Dendritic cell treated with granulocyte-macrophage colony-stimulating factor and Interleukin-4, amounts not matched to agents 40 ng/mL and 50 ng/mL, for 4 days (primary cell): ENCODE results near the gene IGFBP5.
A peak's percentile ranks its signal among the peaks of the same experiment; 100 is the strongest.

Experiments
- H3K27ac Mint-ChIP-seq: one replicate; pipeline ENCODE4 v1.8.0; 2022; ENCODE audit warnings: mild to moderate bottlenecking, mixed read lengths
- H3K27me3 Mint-ChIP-seq: one replicate; pipeline ENCODE4 v1.8.0; 2022; ENCODE audit warnings: mild to moderate bottlenecking, mixed read lengths
- H3K36me3 Mint-ChIP-seq: one replicate; pipeline ENCODE4 v1.8.0; 2022; ENCODE audit warnings: low read depth, mixed read lengths
- H3K4me1 Mint-ChIP-seq: one replicate; pipeline ENCODE4 v1.8.0; 2022; ENCODE audit warnings: low read depth, mixed read lengths
- H3K4me3 Mint-ChIP-seq: one replicate; pipeline ENCODE4 v1.8.0; 2022; ENCODE audit warnings: mild to moderate bottlenecking, moderate library complexity, mixed read lengths
- H3K9me3 Mint-ChIP-seq: one replicate; pipeline ENCODE4 v1.8.0; 2022; ENCODE audit warnings: mixed read lengths
- intact Hi-C: fragments of 100-400 bp; cut with micrococcal nuclease; formaldehyde crosslinking; loops from one replicate; pipeline ENCODE4 v1.15.0; 2022

Gene IGFBP5

DNA sequence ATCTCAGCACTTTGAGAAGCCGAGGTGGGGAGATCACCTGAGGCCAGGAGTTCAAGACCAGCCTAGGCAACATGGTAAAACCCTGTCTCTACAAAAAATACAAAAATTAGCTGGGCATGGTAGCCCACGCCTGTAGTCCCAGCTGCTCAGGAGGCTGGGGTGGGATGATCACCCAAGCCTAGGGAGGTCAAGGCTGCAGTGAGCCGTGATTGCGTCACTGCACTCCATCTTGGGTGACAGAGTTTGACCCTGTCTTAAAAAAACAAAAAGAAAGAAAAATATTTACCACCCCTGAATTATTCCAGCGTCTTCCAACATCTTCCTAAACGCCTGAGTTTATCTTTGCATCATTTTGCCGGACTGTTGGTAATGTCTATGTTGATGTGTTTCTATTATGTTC, 6.2 kb upstream of the IGFBP5 start:
- H3K4me3 Mint-ChIP-seq = no peak overlapping the region
- no peaks in the 10 kb centered on the region for H3K36me3 Mint-ChIP-seq
- peaks cover 21% of the 10 kb centered on the region for H3K27me3 Mint-ChIP-seq
- no peak overlapping the region for H3K27ac Mint-ChIP-seq
- H3K9me3 Mint-ChIP-seq = no peaks in the 10 kb centered on the region
- intact Hi-C loops = no loop called here
- H3K4me1 Mint-ChIP-seq = no peaks in the 10 kb centered on the region

- H3K36me3 Mint-ChIP-seq = no peaks in the 10 kb centered on the region
- H3K27ac Mint-ChIP-seq = no peak overlapping the region
- H3K9me3 Mint-ChIP-seq = no peaks in the 10 kb centered on the region
- intact Hi-C loops = no loop called here
- no peaks in the 10 kb centered on the region for H3K4me1 Mint-ChIP-seq
- no peak overlapping the region for H3K4me3 Mint-ChIP-seq
- peaks cover 29% of the 10 kb centered on the region for H3K27me3 Mint-ChIP-seq
These were observed 5.4 kb upstream of the IGFBP5 start for GRCh38 chr2:216700781-216701180.

GRCh38 chr2:216700088-216700567, 4.8 kb upstream of the IGFBP5 start:
- no peaks in the 10 kb centered on the region for H3K4me1 Mint-ChIP-seq
- H3K27me3 Mint-ChIP-seq = peaks cover 35% of the 10 kb centered on the region
- H3K27ac Mint-ChIP-seq = no peak overlapping the region
- intact Hi-C loops = no loop called here
- no peaks in the 10 kb centered on the region for H3K36me3 Mint-ChIP-seq
- H3K4me3 Mint-ChIP-seq = no peak overlapping the region
- H3K9me3 Mint-ChIP-seq = no peaks in the 10 kb centered on the region

- H3K4me3 Mint-ChIP-seq = no peak overlapping the region
- H3K4me1 Mint-ChIP-seq = peaks cover 10% of the 10 kb centered on the region
- no peak overlapping the region for H3K27ac Mint-ChIP-seq
- peaks cover 48% of the 10 kb centered on the region for H3K27me3 Mint-ChIP-seq
- no peaks in the 10 kb centered on the region for H3K9me3 Mint-ChIP-seq
- H3K36me3 Mint-ChIP-seq = no peaks in the 10 kb centered on the region
- intact Hi-C loops = loop anchor here (1.0 to 2.0 kb wide), 2 partner anchors 468 to 811 kb away; no protein-coding TSS in a partner anchor
These were observed 3.5 kb upstream of the IGFBP5 start for GRCh38 chr2:216698895-216699294.

DNA sequence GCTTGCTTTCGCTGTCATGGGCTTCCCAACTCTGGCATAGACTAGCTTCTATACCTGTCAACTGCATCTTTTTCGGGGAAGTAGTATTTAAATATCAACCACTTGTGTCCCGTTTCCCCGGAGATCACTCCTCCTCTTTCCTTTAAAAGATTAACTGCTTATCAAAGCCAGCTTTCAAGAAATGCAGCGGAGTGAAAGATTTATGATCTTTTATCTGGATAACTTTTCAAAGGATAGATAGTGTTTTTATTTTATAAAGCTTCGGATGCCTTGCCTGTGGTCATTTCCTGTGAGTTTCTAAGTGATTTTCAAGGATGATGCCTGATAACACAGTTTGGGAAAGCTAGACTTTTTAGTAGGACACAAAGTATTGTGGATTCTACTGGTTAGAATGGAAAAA, 2.9 kb upstream of the IGFBP5 start:
- peaks cover 53% of the 10 kb centered on the region for H3K27me3 Mint-ChIP-seq
- no peaks in the 10 kb centered on the region for H3K36me3 Mint-ChIP-seq
- peaks cover 15% of the 10 kb centered on the region for H3K4me1 Mint-ChIP-seq
- H3K9me3 Mint-ChIP-seq = no peaks in the 10 kb centered on the region
- H3K27ac Mint-ChIP-seq = no peak overlapping the region
- no peak overlapping the region for H3K4me3 Mint-ChIP-seq
- intact Hi-C loops = loop anchor here (2.0 kb wide), 1 partner anchor 469 kb away; no protein-coding TSS in a partner anchor

DNA sequence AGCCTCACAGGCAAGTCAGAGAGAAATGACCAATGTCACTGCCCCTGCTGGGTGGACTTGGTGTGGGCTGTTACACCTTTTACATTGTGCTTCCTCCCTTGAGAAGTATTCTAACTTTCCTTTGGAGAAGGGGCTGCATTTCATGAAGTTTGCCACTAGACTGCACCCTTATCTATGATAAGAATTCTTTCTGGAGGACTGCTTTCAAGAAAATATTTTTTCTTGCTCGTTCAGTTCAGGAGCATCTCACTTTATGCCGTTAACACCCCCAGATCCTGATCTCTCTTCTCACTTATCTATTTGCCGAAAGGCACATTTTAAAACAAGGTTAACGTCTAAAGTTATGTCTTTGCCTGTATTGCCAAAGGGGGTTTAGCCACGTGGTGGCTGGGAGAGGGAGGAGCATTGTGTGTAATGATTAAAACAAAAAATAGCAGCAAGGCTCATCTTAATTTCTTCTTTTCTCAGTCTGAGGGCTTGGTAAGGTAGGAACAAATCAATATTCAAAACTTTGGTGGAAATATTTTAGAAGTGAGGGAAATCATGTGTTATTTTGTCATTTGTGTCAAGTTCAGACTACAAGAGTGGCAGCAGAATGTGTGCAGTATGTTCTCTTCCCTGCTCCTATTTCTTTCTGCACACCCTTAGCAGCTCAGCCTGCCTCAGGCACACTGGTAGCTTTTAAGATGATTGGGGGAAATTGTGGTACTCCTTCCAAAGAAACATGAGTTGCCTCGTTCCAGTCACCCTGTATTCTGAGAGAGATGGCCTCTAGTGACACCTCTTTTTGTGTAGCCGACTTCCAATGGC, 1.6 kb upstream of the IGFBP5 start:
- intact Hi-C loops = no loop called here
- Mint-ChIP-seq H3K36me3 (no peaks in the 10 kb centered on the region), H3K4me3 (no peak overlapping the region), H3K27me3 (peaks cover 62% of the 10 kb centered on the region), H3K9me3 (no peaks in the 10 kb centered on the region), H3K27ac (no peak overlapping the region), H3K4me1 (peaks cover 23% of the 10 kb centered on the region)

GRCh38 chr2:216696321-216696720, 972 bp upstream of the IGFBP5 start:
- Mint-ChIP-seq H3K27ac (no peak overlapping the region), H3K36me3 (no peaks in the 10 kb centered on the region), H3K27me3 (peaks cover 67% of the 10 kb centered on the region), H3K4me3 (no peak overlapping the region), H3K9me3 (no peaks in the 10 kb centered on the region), H3K4me1 (peaks cover 28% of the 10 kb centered on the region)
- intact Hi-C loops = no loop called here

DNA sequence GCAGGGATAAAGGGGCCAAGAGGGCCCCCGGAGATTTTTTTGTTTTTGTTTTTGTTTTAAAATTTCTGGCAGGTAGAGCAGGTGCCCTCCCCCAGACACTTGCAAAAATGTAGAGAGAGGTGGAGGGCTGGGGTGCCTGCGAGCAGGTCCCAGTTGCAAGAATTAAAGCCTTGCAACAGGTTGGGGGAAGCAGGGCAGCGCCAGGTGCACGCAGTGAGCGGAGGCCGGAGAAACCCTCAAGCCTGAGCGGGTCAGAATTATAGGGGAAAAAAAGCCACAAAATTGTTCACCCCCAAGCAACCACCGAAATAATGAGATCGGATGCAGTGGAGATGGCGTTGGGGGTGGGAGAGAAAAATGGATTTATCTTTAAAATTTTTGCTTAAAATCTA, 527 bp downstream of the IGFBP5 start:
- Mint-ChIP-seq H3K4me3 (no peak overlapping the region), H3K36me3 (no peaks in the 10 kb centered on the region), H3K27ac (no peak overlapping the region), H3K4me1 (peaks cover 31% of the 10 kb centered on the region), H3K9me3 (no peaks in the 10 kb centered on the region), H3K27me3 (peaks cover 80% of the 10 kb centered on the region)
- intact Hi-C loops = no loop called here

GRCh38 chr2:216694082-216694825, 1.1 kb downstream of the IGFBP5 start:
- Mint-ChIP-seq H3K36me3 (no peaks in the 10 kb centered on the region), H3K4me1 (peaks cover 31% of the 10 kb centered on the region), H3K9me3 (no peaks in the 10 kb centered on the region), H3K27me3 (peaks cover 86% of the 10 kb centered on the region), H3K27ac (no peak overlapping the region), H3K4me3 (peak overlapping the region; percentile 54)
- intact Hi-C loops = no loop called here

- intact Hi-C loops = no loop called here
- H3K27me3 Mint-ChIP-seq = peaks cover 93% of the 10 kb centered on the region
These were observed 1.8 kb downstream of the IGFBP5 start for GRCh38 chr2:216693414-216694080.

DNA sequence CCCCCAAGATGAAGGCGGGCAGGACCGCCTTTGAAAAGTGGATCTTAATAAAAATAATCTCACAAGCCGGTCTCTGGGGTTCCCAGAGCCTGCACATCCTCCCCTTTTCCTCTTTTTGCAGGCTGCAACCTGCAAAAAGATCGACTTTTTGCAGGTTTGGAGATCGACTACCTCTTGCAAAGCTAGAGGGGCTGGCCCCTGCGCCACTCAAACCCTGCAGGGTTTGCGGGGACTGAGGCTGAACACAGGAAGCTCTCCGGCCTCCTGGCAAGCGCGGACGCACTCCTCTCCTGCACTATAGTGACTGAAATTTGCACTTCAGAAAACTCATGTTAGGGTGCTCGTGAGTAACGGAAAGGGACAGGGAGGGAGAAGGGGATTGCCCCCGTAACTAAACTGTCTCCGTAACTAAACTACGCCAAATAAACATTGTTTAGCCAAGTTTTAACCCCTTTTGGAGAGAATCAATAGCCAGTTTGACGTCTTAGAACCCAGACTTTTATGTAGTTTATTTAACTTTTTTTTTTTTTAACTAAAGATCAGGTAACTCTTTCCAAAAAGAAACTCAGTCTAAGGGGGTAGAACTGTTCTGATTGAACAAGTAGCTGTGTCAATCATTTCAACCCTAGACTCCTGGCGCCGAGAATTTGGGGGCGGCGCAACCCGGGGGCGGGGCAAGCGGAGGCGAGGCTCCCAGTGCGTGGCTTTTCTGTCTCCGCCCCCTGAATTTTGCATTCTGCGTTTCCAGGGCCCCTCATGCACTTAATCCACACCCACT, 2.5 kb downstream of the IGFBP5 start:
- peaks cover 89% of the 10 kb centered on the region for H3K27me3 Mint-ChIP-seq
- intact Hi-C loops = no loop called here
- H3K4me1 Mint-ChIP-seq = peaks cover 31% of the 10 kb centered on the region
- H3K4me3 Mint-ChIP-seq = peak overlapping the region; percentile 41
- no peak overlapping the region for H3K27ac Mint-ChIP-seq
- H3K9me3 Mint-ChIP-seq = no peaks in the 10 kb centered on the region
- H3K36me3 Mint-ChIP-seq = no peaks in the 10 kb centered on the region

More at GRCh38 chr2:216693414-216694080, 1.8 kb downstream of the IGFBP5 start:
- Mint-ChIP-seq H3K4me3 (no peak overlapping the region), H3K9me3 (no peaks in the 10 kb centered on the region), H3K27ac (no peak overlapping the region), H3K4me1 (peaks cover 31% of the 10 kb centered on the region), H3K36me3 (no peaks in the 10 kb centered on the region)

DNA sequence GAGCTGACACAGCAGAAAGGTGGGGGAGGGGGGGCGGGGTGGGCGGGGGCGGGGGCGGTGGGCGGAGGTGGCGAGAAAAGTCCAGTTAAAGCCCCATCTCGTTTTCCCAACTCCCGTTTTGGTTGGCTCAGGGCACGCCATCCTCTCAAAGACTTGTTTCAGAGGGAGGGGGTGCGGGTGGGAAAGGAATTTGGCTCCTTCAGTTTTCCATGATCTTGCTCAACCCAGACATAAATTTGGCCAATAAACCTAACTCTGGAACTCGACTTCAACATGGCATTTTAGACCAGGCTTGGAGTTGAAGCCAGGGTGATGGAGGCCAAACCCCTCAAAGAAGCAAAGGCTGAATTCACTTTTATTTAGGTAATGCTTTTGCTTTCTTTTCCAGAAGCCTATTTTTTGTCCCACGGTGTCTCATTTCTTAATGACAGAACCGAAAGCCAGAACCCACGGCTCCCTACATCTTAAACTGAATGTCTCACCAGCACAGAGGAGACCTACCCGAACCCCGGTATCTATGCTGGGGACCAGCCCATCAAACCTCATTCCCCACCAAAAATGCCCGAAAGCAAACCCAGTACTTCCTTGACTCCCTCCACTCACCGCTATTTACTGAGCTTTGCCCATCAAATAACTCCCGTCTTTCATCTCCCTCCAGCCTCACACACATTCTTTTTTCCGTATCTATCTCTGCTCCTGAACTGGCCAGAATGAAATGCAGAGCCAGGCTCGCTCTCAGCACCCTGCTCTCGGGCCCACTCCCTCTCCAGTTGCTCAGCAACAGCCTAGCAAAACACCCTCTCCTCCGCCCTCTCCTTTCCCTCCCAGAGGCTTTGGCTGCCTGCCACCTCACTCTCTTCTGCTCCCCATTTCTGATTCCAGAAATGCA, 4.3 kb downstream of the IGFBP5 start:
- intact Hi-C loops = no loop called here
- peaks cover 86% of the 10 kb centered on the region for H3K27me3 Mint-ChIP-seq

DNA sequence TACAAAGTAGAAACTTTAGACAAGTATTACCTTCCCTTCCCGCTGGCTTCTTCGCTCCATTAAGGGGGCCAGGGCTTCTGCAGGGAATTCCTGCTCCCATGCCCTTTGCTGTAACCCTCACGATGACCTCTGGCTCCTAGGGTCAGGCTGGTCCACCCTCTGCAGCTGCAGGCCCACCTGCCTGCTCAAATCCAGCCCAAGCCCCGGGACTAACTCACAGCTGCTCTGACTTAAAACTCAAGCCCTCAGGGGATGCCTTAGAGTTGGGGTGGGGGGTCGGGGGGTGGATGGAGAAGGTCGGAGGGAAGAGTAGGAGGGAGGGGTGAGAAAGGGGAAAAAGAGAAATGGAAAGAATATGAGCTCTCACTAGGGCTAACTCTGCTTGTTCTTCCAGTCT, 4.9 kb downstream of the IGFBP5 start:
- peaks cover 31% of the 10 kb centered on the region for H3K4me1 Mint-ChIP-seq
- no peak overlapping the region for H3K4me3 Mint-ChIP-seq
- peaks cover 84% of the 10 kb centered on the region for H3K27me3 Mint-ChIP-seq
- no peaks in the 10 kb centered on the region for H3K9me3 Mint-ChIP-seq
- no peaks in the 10 kb centered on the region for H3K36me3 Mint-ChIP-seq
- intact Hi-C loops = no loop called here
- no peak overlapping the region for H3K27ac Mint-ChIP-seq

More for the DNA sequence above, 4.3 kb downstream of the IGFBP5 start:
- Mint-ChIP-seq H3K36me3 (no peaks in the 10 kb centered on the region), H3K9me3 (no peaks in the 10 kb centered on the region), H3K4me3 (no peak overlapping the region), H3K4me1 (peaks cover 31% of the 10 kb centered on the region), H3K27ac (no peak overlapping the region)
